Thyroid gland (tissue), 4 donors: Measurements from ENCODE around the gene KIF3B. TPM values are rescaled to one million over a fixed set of nuclear protein-coding genes. Genes with fewer than 3 reads are reported as not detected.

ENCODE experiments used
- DNase-seq, 2 donors: peaks; one replicate each; pipeline ENCODE4 v3.0.0-alpha.2; 2019
- H3K27ac ChIP-seq, 3 donors: fragments of 200-600 bp; sonication (generic); 1 replicate in 2 of 3; 2 replicates in 1 of 3; pipeline ENCODE4 v1.5.1; 2016 to 2019; ENCODE audit warnings: mild to moderate bottlenecking in 1 of 3, moderate library complexity in 1 of 3
- H3K27me3 ChIP-seq: fragments of 200-600 bp; sonication (generic); one replicate; pipeline ENCODE4 v1.5.1; 2019
- H3K36me3 ChIP-seq, 2 donors: fragments of 200-600 bp; sonication (generic); one replicate each; pipeline ENCODE4 v1.5.1; 2016 to 2019
- H3K4me1 ChIP-seq, 2 donors: fragments of 200-600 bp; sonication (generic); one replicate each; pipeline ENCODE4 v1.5.1; 2017 to 2019
- H3K4me3 ChIP-seq, 3 donors: fragments of 200-600 bp; sonication (generic); replicated peaks in 1 of 3; 1 replicate in 2 of 3; 2 replicates in 1 of 3; pipeline ENCODE4 v1.5.1; 2016; ENCODE audit warnings: mild to moderate bottlenecking in 1 of 3
- H3K9me3 ChIP-seq: fragments of 200-600 bp; sonication (generic); one replicate; pipeline ENCODE4 v1.5.1; 2017
- POLR2A ChIP-seq, 2 donors: fragments of 450-650 bp; IDR thresholded peaks; one replicate each; pipeline ENCODE4 v1.6.1; 2017; ENCODE audit warnings: antibody characterized with exemption in 2 of 2, mild to moderate bottlenecking in 2 of 2, moderate library complexity in 1 of 2
- WGBS, 2 donors: methylation state at CpG; one replicate each; pipeline ENCODE4 v1.1.5; 2017; 5-methylcytosine and 5-hydroxymethylcytosine counted together
- intact Hi-C: fragments of 100-400 bp; cut with DNase I; formaldehyde crosslinking; loops from one replicate; pipeline ENCODE4 v1.15.1; 2023
- total RNA-seq, 4 donors: library from RNA; depleted of rRNA; stranded (reverse); fragments of >200 nt; gene quantifications; one replicate each; pipeline ENCODE4 v1.2.3, GENCODE V29; 2016
- TF ChIP-seq, protein P1 (sequence below), 6 experiments: fragments of 200-600 bp in 3 of 6; fragments of 450-650 bp in 3 of 6; sonication (generic) in 3 of 6; IDR thresholded peaks; one replicate each; pipeline ENCODE4 v1.5.1; 2016 to 2019; ENCODE audit warnings: antibody characterized with exemption in 6 of 6, mild to moderate bottlenecking in 2 of 6, inconsistent platforms in 1 of 6, moderate library complexity in 1 of 6

KIF3B gene
- total RNA-seq, 4 donors from 2014 or later = 31.0 to 35.5 (median 32.7) TPM

DNA sequence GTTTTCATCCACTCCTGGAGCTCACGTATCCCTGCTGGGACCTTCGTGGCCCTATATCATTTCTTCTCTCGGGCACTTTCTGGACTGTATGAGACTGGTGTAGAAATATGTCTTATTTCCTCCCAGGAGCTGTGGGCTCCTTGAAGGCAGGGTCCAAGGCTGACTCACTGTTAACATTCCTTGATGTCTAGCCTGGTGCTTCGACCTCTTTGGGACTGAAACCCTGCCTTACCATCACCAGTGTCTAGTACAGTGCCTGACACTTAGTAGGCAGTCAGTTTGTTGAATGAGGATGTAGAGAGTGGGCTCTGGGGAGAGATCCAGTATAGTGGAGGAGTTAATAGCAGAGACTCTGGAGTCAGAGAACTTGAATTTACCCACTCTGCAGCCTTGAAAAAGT lies 46.2 kb upstream of the KIF3B start:
- 97 to 99% methylated on average over 4 of the region's 4 CpGs for WGBS, 2 donors
- no peak overlapping the region for H3K27ac ChIP-seq
- peaks cover 27 to 40% of the 10 kb centered on the region in 2 donors for H3K36me3 ChIP-seq
- intact Hi-C loops = no loop called here
- no peak for DNase-seq
- no peak overlapping the region for H3K4me3 ChIP-seq
- no peaks in the 10 kb centered on the region for H3K27me3 ChIP-seq
- no peaks in the 10 kb centered on the region for H3K4me1 ChIP-seq
- TF ChIP-seq, protein P1, sequence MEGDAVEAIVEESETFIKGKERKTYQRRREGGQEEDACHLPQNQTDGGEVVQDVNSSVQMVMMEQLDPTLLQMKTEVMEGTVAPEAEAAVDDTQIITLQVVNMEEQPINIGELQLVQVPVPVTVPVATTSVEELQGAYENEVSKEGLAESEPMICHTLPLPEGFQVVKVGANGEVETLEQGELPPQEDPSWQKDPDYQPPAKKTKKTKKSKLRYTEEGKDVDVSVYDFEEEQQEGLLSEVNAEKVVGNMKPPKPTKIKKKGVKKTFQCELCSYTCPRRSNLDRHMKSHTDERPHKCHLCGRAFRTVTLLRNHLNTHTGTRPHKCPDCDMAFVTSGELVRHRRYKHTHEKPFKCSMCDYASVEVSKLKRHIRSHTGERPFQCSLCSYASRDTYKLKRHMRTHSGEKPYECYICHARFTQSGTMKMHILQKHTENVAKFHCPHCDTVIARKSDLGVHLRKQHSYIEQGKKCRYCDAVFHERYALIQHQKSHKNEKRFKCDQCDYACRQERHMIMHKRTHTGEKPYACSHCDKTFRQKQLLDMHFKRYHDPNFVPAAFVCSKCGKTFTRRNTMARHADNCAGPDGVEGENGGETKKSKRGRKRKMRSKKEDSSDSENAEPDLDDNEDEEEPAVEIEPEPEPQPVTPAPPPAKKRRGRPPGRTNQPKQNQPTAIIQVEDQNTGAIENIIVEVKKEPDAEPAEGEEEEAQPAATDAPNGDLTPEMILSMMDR (IDR thresholded peaks at IDR 0.05) = no peak
- no peak for TF ChIP-seq POLR2A (IDR thresholded peaks at IDR 0.05)
- no peaks in the 10 kb centered on the region for H3K9me3 ChIP-seq

DNA sequence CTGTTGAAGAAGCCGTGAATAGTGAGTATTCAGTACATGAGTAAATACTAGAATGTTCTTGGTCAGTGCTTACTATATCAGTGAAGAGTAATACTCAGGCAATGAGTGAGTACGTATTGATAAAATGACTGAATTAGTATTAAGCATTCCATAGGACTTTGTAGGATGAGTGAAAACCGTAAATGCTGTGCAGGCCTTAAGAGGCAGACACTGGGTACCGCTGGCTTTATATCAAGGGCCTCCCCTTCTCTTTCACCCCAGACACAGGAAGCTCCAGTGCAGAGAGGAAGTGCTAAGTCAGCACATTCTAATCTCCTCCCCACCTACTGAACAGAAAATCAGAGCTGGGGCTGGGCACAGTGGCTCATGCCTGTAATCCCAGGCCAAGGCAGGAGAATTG lies 45.6 kb upstream of the KIF3B start:
- Histone ChIP-seq H3K27me3 (no peaks in the 10 kb centered on the region), H3K27ac (no peak overlapping the region), H3K9me3 (no peaks in the 10 kb centered on the region), H3K36me3 (peaks cover 27 to 40% of the 10 kb centered on the region in 2 donors), H3K4me3 (no peak overlapping the region), H3K4me1 (peaks cover 0 to 3% of the 10 kb centered on the region in 2 donors)
- TF ChIP-seq, protein P1 (IDR thresholded peaks at IDR 0.05) = no peak
- no peak for TF ChIP-seq POLR2A (IDR thresholded peaks at IDR 0.05)
- intact Hi-C loops = no loop called here
- WGBS, 2 donors = 78 to 83% methylated on average over 4 of the region's 4 CpGs
- DNase-seq = no peak

DNA sequence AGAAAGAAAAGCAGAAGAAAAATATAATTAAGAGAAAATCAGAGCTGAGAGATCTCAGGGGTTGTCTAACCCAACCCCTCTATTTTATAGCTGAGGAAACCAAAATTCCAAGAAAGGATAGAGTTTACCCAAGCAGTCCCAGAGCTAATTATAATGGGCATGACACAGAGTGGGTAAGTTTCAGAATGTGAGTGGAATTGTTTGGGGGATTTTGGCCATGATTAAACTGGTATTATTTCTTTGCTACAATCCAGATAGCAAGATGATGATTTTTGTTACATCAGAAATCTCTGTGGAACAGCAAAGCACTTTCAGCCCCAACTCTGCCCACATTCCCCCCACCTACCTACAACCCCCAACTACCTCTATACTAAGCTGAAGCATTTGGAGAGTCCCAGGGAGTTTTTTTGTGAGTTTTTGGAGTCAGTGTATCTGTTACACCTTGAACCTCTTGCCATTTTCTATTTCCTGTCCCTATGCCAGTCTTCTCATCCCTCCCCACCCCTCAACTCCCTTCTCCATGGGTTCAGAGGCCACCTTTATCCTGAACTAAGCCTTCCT lies 45.0 kb upstream of the KIF3B start:
- intact Hi-C loops = no loop called here
- H3K27ac ChIP-seq = no peak overlapping the region
- H3K4me1 ChIP-seq = peaks cover 2 to 8% of the 10 kb centered on the region in 2 donors
- TF ChIP-seq, protein P1 (IDR thresholded peaks at IDR 0.05) = no peak
- no peak for TF ChIP-seq POLR2A (IDR thresholded peaks at IDR 0.05)
- DNase-seq = no peak
- peaks cover 27 to 40% of the 10 kb centered on the region in 2 donors for H3K36me3 ChIP-seq
- no peaks in the 10 kb centered on the region for H3K9me3 ChIP-seq
- no peak overlapping the region for H3K4me3 ChIP-seq
- H3K27me3 ChIP-seq = no peaks in the 10 kb centered on the region

DNA sequence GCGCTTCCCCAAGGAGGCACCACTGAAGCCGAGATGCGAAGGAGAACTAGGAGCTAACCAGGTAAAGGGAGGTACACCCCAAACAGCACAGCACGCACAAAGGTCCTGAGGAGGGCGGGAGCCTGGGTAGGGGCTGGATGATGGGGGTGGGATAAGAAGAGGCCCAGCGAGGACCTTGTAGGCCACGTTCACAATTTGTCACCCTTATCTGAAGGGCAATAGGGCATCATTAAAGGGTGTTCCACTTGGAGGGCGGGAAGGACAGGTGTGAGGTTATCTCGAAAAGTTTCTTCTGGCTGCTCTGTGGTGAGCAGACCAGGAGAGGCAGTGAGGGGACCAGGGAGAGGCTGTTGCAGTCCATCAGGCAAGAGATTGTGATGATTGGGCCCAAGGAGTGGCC lies 44.2 kb upstream of the KIF3B start:
- no peak for DNase-seq
- 96 to 98% methylated on average over 9 of the region's 9 CpGs for WGBS, 2 donors
- intact Hi-C loops = no loop called here
- H3K27me3 ChIP-seq = no peaks in the 10 kb centered on the region
- no peak overlapping the region for H3K27ac ChIP-seq
- H3K4me3 ChIP-seq = no peak overlapping the region
- no peaks in the 10 kb centered on the region for H3K9me3 ChIP-seq
- H3K36me3 ChIP-seq = peaks cover 24 to 37% of the 10 kb centered on the region in 2 donors
- H3K4me1 ChIP-seq = peaks cover 10 to 17% of the 10 kb centered on the region in 2 donors
- no peak for TF ChIP-seq POLR2A (IDR thresholded peaks at IDR 0.05)
- TF ChIP-seq, protein P1 (IDR thresholded peaks at IDR 0.05) = no peak

DNA sequence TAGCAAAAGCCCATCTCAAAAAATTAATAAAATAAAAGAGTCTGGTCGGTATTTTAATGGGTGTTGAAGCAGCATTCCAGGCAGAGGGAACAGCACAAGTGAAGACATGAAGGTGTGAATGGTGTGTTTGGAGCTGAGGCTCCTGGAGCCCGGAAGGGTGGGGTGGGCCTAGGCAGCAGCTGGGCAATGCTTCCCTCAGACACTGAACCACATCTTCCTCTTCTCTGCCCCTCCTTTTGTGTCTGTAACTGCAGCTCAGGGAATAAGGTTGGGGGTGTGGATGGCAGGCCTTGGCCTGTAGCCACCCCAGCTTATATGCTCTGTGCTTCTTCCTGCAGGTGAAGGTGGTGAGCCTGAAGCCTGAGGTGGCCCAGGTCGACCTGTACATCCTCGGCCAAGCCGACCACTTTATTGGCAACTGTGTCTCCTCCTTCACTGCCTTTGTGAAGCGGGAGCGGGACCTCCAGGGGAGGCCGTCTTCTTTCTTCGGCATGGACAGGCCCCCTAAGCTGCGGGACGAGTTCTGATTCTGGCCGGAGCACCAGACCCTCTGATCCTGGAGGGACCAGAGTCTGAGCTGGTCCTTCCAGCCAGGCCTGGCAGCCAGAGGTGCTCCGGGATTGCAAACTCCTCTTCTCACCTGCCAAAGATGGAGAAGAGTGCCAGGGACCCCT lies 43.2 kb upstream of the KIF3B start:
- no peak overlapping the region for H3K27ac ChIP-seq
- peaks cover 20 to 29% of the 10 kb centered on the region in 2 donors for H3K36me3 ChIP-seq
- peaks cover 17 to 26% of the 10 kb centered on the region in 2 donors for H3K4me1 ChIP-seq
- no peaks in the 10 kb centered on the region for H3K27me3 ChIP-seq
- no peak for DNase-seq
- 96 to 99% methylated on average over 6 to 11 of the region's 13 CpGs for WGBS, 2 donors
- TF ChIP-seq POLR2A (IDR thresholded peaks at IDR 0.05) = no peak
- TF ChIP-seq, protein P1 (IDR thresholded peaks at IDR 0.05) = no peak
- H3K4me3 ChIP-seq = no peak overlapping the region
- H3K9me3 ChIP-seq = no peaks in the 10 kb centered on the region
- intact Hi-C loops = no loop called here
